Measurements from ENCODE around the gene NUCB1. TPM values are rescaled to one million over a fixed set of nuclear protein-coding genes. Genes with fewer than 3 reads are reported as not detected.

NUCB1 gene
- total RNA-seq, 1 experiment from 2014 or later: 142 TPM

GRCh38 chr19:48943081-48943480 lies 43.0 kb downstream of the NUCB1 start:
- Mint-ChIP-seq H3K27me3 (ENCODE audit: insufficient read depth, unreplicated experiment) (no peaks in the 10 kb centered on the region), H3K9me3 (ENCODE audit: unreplicated experiment) (peaks cover 2% of the 10 kb centered on the region), H3K27ac (ENCODE audit: unreplicated experiment) (no peak overlapping the region), H3K4me3 (ENCODE audit: unreplicated experiment) (no peak overlapping the region), H3K36me3 (ENCODE audit: insufficient read depth, unreplicated experiment) (peaks cover 16% of the 10 kb centered on the region), H3K4me1 (ENCODE audit: low read depth, unreplicated experiment) (peaks cover under 1% of the 10 kb centered on the region)
- Histone ChIP-seq H3K9me3 (peaks cover 32% of the 10 kb centered on the region), H3K4me1 (no peaks in the 10 kb centered on the region), H3K4me3 (ENCODE audit: low read depth, low read length) (no peak overlapping the region), H3K36me3 (ENCODE audit: control insufficient read depth, insufficient read depth, low read length) (no peaks in the 10 kb centered on the region; the same call in 1 of the 2 replicates), H3K27me3 (replicated peaks; ENCODE audit: control insufficient read depth, insufficient read depth, low read length) (no peaks in the 10 kb centered on the region)
- ChIA-PET CTCF (no interaction called here), POLR2A (no interaction called here)
- no peak for TF ChIP-seq CTCF (IDR thresholded peaks at IDR 0.05; ENCODE audit: insufficient read depth in 1 of 2, low read depth in 1 of 2, low read length in 1 of 2, severe bottlenecking in 1 of 2, unreplicated experiment in 1 of 2)
- no TSS peak for BruUV-seq (replicated peaks)
- no peak for DNase-seq
- intact Hi-C loops (cut with micrococcal nuclease; ENCODE audit: unreplicated experiment): no loop called here

GRCh38 chr19:48945415-48945814 lies 45.3 kb downstream of the NUCB1 start:
- ChIA-PET POLR2A (no interaction called here), CTCF (no interaction called here)

GRCh38 chr19:48945817-48946216 lies 45.7 kb downstream of the NUCB1 start:
- no peak for DNase-seq
- no peaks in the 10 kb centered on the region for H3K27me3 ChIP-seq (replicated peaks; ENCODE audit: control insufficient read depth, insufficient read depth, low read length)
- intact Hi-C loops (cut with micrococcal nuclease; ENCODE audit: unreplicated experiment): no loop called here
- BruUV-seq (replicated peaks): no TSS peak
- peaks cover 11% of the 10 kb centered on the region for H3K36me3 Mint-ChIP-seq (ENCODE audit: insufficient read depth, unreplicated experiment)
- H3K9me3 Mint-ChIP-seq (ENCODE audit: unreplicated experiment): peaks cover 10% of the 10 kb centered on the region
- no peak for TF ChIP-seq CTCF (IDR thresholded peaks at IDR 0.05; ENCODE audit: insufficient read depth in 1 of 2, low read depth in 1 of 2, low read length in 1 of 2, severe bottlenecking in 1 of 2, unreplicated experiment in 1 of 2)
- no peaks in the 10 kb centered on the region for H3K4me1 ChIP-seq
- no peak overlapping the region for H3K4me3 ChIP-seq (ENCODE audit: low read depth, low read length)
- ChIA-PET POLR2A (no interaction called here), CTCF (no interaction called here)
- H3K9me3 ChIP-seq: peaks cover 27% of the 10 kb centered on the region
- H3K4me3 Mint-ChIP-seq (ENCODE audit: unreplicated experiment): no peak overlapping the region
- H3K4me1 Mint-ChIP-seq (ENCODE audit: low read depth, unreplicated experiment): no peaks in the 10 kb centered on the region
- H3K36me3 ChIP-seq (ENCODE audit: control insufficient read depth, insufficient read depth, low read length): no peaks in the 10 kb centered on the region; the same call in 1 of the 2 replicates
- H3K27me3 Mint-ChIP-seq (ENCODE audit: insufficient read depth, unreplicated experiment): no peaks in the 10 kb centered on the region
- no peak overlapping the region for H3K27ac Mint-ChIP-seq (ENCODE audit: unreplicated experiment)

More at GRCh38 chr19:48945415-48945814, 45.3 kb downstream of the NUCB1 start:
- Histone ChIP-seq H3K4me1 (no peaks in the 10 kb centered on the region), H3K36me3 (ENCODE audit: control insufficient read depth, insufficient read depth, low read length) (no peaks in the 10 kb centered on the region; the same call in 1 of the 2 replicates), H3K4me3 (ENCODE audit: low read depth, low read length) (no peak overlapping the region), H3K27me3 (replicated peaks; ENCODE audit: control insufficient read depth, insufficient read depth, low read length) (no peaks in the 10 kb centered on the region), H3K9me3 (peaks cover 30% of the 10 kb centered on the region)
- DNase-seq: no peak
- no peak overlapping the region for H3K27ac Mint-ChIP-seq (ENCODE audit: unreplicated experiment)
- peaks cover 12% of the 10 kb centered on the region for H3K36me3 Mint-ChIP-seq (ENCODE audit: insufficient read depth, unreplicated experiment)
- no peaks in the 10 kb centered on the region for H3K4me1 Mint-ChIP-seq (ENCODE audit: low read depth, unreplicated experiment)
- no peak overlapping the region for H3K4me3 Mint-ChIP-seq (ENCODE audit: unreplicated experiment)
- TF ChIP-seq CTCF (IDR thresholded peaks at IDR 0.05; ENCODE audit: insufficient read depth in 1 of 2, low read depth in 1 of 2, low read length in 1 of 2, severe bottlenecking in 1 of 2, unreplicated experiment in 1 of 2): no peak
- intact Hi-C loops (cut with micrococcal nuclease; ENCODE audit: unreplicated experiment): no loop called here
- BruUV-seq (replicated peaks): no TSS peak
- H3K27me3 Mint-ChIP-seq (ENCODE audit: insufficient read depth, unreplicated experiment): no peaks in the 10 kb centered on the region
- H3K9me3 Mint-ChIP-seq (ENCODE audit: unreplicated experiment): peaks cover 10% of the 10 kb centered on the region
